Measurements from ENCODE around the gene BATF3.
"Not testable (repeated sequence)": the region's sequence is repeated elsewhere in the genome, so short reads cannot be mapped to it uniquely, and the experiment has no call there.

Gene BATF3

GRCh38 chr1:212655668-212656440, 43.8 kb downstream of the BATF3 start:
- no peak for DNase-seq

GRCh38 chr1:212652609-212653008, 47.0 kb downstream of the BATF3 start:
- no peak for DNase-seq

GRCh38 chr1:212651977-212652376, 47.7 kb downstream of the BATF3 start:
- DNase-seq, result no peak

- no peak for DNase-seq
These were observed 48.1 kb downstream of the BATF3 start for GRCh38 chr1:212651521-212651920.

- DNase-seq, result no peak
These were observed 49.4 kb downstream of the BATF3 start for GRCh38 chr1:212650228-212650627.

GRCh38 chr1:212649020-212649419, 50.6 kb downstream of the BATF3 start:
- no peak for DNase-seq

GRCh38 chr1:212648431-212648830, 51.2 kb downstream of the BATF3 start:
- DNase-seq, result no peak

- no peak for DNase-seq
These were observed 52.6 kb downstream of the BATF3 start for GRCh38 chr1:212647004-212647403.

- DNase-seq, result no peak
These were observed 53.1 kb downstream of the BATF3 start for GRCh38 chr1:212646588-212646987.

- DNase-seq, result no peak
These were observed 53.8 kb downstream of the BATF3 start for GRCh38 chr1:212645546-212646543.

- DNase-seq, result no peak
These were observed 54.6 kb downstream of the BATF3 start for GRCh38 chr1:212644866-212645545.

- no peak for DNase-seq
These were observed 55.8 kb downstream of the BATF3 start for GRCh38 chr1:212643877-212644276.

GRCh38 chr1:212641956-212642355, 57.7 kb downstream of the BATF3 start:
- DNase-seq, result no peak

- no peak for DNase-seq
These were observed 59.3 kb downstream of the BATF3 start for GRCh38 chr1:212640223-212640878.

GRCh38 chr1:212639524-212639923, 60.1 kb downstream of the BATF3 start:
- DNase-seq, result not testable (repeated sequence)

- DNase-seq, result no peak
These were observed 61.0 kb downstream of the BATF3 start for GRCh38 chr1:212638492-212639151.

GRCh38 chr1:212637902-212638301, 61.7 kb downstream of the BATF3 start:
- no peak for DNase-seq

Measured in AML-193 (cell line).